GM19239 (cell line): ENCODE results near the gene ELSPBP1.
"Not testable (repeated sequence)": the region's sequence is repeated elsewhere in the genome, so short reads cannot be mapped to it uniquely, and the experiment has no call there.

Experiments used
- DNase-seq: peaks from one replicate; pipeline ENCODE4 v3.0.0; 2011; ENCODE audit warnings: low spot score; ENCODE audit not compliant: insufficient read length
- FAIRE-seq: peaks from 2 replicates; lab custom pipeline; 2011; peaks lifted over from hg19 to GRCh38; lab: Jason Lieb, UNC

The ELSPBP1 gene

GRCh38 chr19:47994209-47994802 is at the start of gene ELSPBP1:
Gene ELSPBP1, plus strand, starts transcription at chr19:47994632. Its CDS starts 14,036 bp downstream, at chr19:48008668.
- DNase-seq (no peak), FAIRE-seq (no peak)

- not testable (repeated sequence) for FAIRE-seq, DNase-seq
Measured at GRCh38 chr19:47949852-47950521, 44.4 kb upstream of the ELSPBP1 start.

- not testable (repeated sequence) for FAIRE-seq, DNase-seq
Measured at GRCh38 chr19:47952132-47952531, 42.3 kb upstream of the ELSPBP1 start.

GRCh38 chr19:47955936-47956335 is 38.5 kb upstream of the ELSPBP1 start:
- DNase-seq, FAIRE-seq: not testable (repeated sequence)

- DNase-seq (no peak), FAIRE-seq (no peak)
Measured at GRCh38 chr19:47973529-47973928, 20.9 kb upstream of the ELSPBP1 start.

GRCh38 chr19:47991191-47991808 is 3.1 kb upstream of the ELSPBP1 start:
- no peak for FAIRE-seq
- no peak for DNase-seq

- FAIRE-seq = no peak
- no peak for DNase-seq
Measured at GRCh38 chr19:47992070-47992469, 2.4 kb upstream of the ELSPBP1 start, which contains the start of gene BSPH1. Gene BSPH1, minus strand, starts transcription at chr19:47992170. Its CDS starts 89 bp downstream, at chr19:47992081.

GRCh38 chr19:47996230-47996727 is 1.8 kb downstream of the ELSPBP1 start:
- DNase-seq = no peak
- FAIRE-seq = no peak

- no peak for DNase-seq
- no peak for FAIRE-seq
Measured at GRCh38 chr19:47998800-47999199, 4.4 kb downstream of the ELSPBP1 start.

GRCh38 chr19:48000846-48001245 is 6.4 kb downstream of the ELSPBP1 start:
- DNase-seq (no peak), FAIRE-seq (no peak)

- no peak for FAIRE-seq
- DNase-seq = no peak
Measured at GRCh38 chr19:48004236-48004635, 9.8 kb downstream of the ELSPBP1 start.

GRCh38 chr19:48006762-48007161 is 12.3 kb downstream of the ELSPBP1 start:
- DNase-seq = no peak
- no peak for FAIRE-seq

GRCh38 chr19:48010932-48011758 is 16.7 kb downstream of the ELSPBP1 start:
- DNase-seq (no peak), FAIRE-seq (no peak)

GRCh38 chr19:48020686-48021085 is 26.3 kb downstream of the ELSPBP1 start:
- DNase-seq (no peak), FAIRE-seq (no peak)

- DNase-seq = no peak
- no peak for FAIRE-seq
Measured at GRCh38 chr19:48023011-48023410, 28.6 kb downstream of the ELSPBP1 start.

- FAIRE-seq (no peak), DNase-seq (no peak)
Measured at GRCh38 chr19:48023518-48023917, 29.1 kb downstream of the ELSPBP1 start.

- no peak for FAIRE-seq
- DNase-seq = no peak
Measured at GRCh38 chr19:48025480-48025879, 31.0 kb downstream of the ELSPBP1 start.

- DNase-seq (no peak), FAIRE-seq (no peak)
Measured at GRCh38 chr19:48029431-48029830, 35.0 kb downstream of the ELSPBP1 start.

- DNase-seq (no peak), FAIRE-seq (no peak)
Measured at GRCh38 chr19:48030073-48030472, 35.6 kb downstream of the ELSPBP1 start.

- no peak for DNase-seq
- FAIRE-seq = no peak
Measured at GRCh38 chr19:48033604-48034003, 39.2 kb downstream of the ELSPBP1 start.
